Measurements from ENCODE around the gene WDFY2.

GRCh38 chr13:51731759-51732158 lies 147.5 kb downstream of the WDFY2 start:
- TF ChIP-seq POLR2A (IDR thresholded peaks at IDR 0.05) (no peak), POLR2AphosphoS5 (IDR thresholded peaks at IDR 0.05) (no peak)
- TF ChIP-seq, protein P1, sequence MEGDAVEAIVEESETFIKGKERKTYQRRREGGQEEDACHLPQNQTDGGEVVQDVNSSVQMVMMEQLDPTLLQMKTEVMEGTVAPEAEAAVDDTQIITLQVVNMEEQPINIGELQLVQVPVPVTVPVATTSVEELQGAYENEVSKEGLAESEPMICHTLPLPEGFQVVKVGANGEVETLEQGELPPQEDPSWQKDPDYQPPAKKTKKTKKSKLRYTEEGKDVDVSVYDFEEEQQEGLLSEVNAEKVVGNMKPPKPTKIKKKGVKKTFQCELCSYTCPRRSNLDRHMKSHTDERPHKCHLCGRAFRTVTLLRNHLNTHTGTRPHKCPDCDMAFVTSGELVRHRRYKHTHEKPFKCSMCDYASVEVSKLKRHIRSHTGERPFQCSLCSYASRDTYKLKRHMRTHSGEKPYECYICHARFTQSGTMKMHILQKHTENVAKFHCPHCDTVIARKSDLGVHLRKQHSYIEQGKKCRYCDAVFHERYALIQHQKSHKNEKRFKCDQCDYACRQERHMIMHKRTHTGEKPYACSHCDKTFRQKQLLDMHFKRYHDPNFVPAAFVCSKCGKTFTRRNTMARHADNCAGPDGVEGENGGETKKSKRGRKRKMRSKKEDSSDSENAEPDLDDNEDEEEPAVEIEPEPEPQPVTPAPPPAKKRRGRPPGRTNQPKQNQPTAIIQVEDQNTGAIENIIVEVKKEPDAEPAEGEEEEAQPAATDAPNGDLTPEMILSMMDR (IDR thresholded peaks at IDR 0.05), result peak in 2 of 6 experiments; percentile 13 to 31

Measured in upper lobe of left lung (tissue), 4 donors.